Cardiac septum (tissue), 1 donor: ENCODE results near the gene DPYSL4. TPM values are rescaled to one million over a fixed set of nuclear protein-coding genes. Genes with fewer than 3 reads are reported as not detected.
"Not testable (repeated sequence)": the region's sequence is repeated elsewhere in the genome, so short reads cannot be mapped to it uniquely, and the experiment has no call there.

Experiments
- DNase-seq: peaks from one replicate; pipeline ENCODE4 v3.0.0-alpha.2; 2020; ENCODE audit warnings: low spot score
- intact Hi-C: fragments of 100-400 bp; cut with DNase I; formaldehyde crosslinking; loops from one replicate; pipeline ENCODE4 v1.14.0; 2022
- total RNA-seq: library from RNA; stranded (reverse); fragmentation: NEBNext Ultra II Directional; extraction: Animal tissue kit (Norgen Biotek cat#: 25700); gene quantifications from one replicate; pipeline ENCODE4 v1.2.1, GENCODE V29; 2021
- donor health status: DM: no; HTN: no; CAD: no.

DPYSL4 gene
- total RNA-seq, 1 donor from 2014 or later, result 55.4 TPM

DNA sequence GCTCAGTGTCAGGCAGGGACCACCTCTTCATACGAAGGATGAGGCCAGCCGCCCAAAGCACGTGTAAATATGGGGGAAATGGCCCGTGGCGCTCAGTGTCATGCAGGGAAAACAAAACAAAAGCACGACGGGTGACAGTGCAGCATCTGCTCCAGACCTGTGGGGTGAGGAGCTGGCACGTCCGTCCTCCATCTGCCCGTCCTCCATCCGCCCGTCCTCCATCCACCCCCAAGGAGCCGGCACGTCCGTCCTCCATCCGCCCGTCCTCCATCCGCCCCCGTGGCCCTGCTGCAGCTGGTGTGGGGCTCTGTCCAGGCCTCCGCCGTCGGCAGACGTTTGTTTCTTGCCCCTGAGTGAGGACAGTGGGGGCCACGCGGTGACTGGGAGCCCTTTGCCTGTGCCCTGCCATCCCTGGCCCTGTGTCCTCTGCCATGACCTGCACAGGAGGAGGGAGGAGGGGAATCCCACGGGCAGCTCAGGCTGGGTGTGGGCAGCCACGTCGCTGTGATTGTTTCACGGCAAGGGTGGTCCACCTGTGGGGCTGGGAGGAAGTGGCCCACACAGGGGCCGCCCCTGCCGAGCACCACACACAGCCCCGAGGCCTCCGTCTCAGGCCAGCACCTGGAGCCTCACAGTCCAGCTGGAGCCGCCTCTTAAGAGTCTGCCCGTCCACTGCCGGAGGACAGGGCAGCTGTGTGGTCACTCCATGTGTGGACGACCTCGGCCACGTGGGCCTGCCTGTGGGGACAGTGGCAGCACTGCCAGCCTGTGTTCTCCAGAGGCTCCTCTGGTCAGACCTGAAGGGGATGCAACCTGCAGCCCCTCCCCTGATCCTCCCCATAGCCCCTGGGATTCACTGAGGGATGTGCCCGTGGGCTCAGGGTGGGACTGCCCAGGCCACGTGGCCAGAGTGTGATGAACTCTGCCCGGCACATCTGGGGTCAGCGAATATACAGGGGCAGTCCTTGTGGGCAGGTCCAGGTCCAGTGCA, 38.2 kb upstream of the DPYSL4 start:
- intact Hi-C loops, result no loop called here
- peak; percentile 56 for DNase-seq

DNA sequence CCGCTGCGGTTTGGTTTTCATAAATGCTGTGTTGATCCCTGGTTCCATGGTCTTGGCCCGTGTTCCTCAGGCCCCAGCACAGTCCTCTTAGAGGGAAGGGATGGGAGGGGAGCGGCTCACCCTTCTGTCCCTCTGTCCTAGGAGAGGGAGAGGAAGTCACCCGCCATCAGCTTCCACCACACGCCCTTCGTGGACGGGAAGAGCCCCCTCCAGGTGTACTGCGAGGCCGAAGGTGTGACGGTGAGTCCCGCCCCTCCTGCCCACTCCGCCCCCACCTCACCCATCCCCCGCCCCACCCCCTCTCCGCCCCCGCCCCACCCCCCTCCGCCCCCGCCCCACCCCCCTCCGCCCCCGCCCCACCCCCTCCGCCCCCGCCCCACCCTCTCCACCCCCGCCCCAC, 37.5 kb upstream of the DPYSL4 start:
- intact Hi-C loops, result no loop called here
- DNase-seq, result peak; percentile 67

DNA sequence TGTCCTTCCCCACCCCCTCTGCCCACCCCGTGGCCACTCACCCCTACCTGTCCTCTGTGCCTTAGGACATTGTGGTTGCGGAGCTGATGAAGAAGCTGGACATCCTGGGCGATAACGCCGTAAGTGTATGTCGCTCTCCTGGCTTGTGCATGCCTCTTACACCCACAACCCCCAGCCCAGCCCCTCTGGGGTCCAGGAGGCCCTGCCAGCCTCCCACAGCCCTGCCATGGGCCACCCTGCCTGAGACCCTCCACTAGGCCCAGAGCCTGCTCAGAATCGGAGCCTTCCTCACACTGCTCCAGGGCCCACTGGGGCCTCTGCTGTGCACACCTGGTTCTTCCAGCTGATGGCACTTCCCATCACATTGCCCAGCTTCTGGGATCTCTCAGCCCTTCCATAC, 36.8 kb upstream of the DPYSL4 start:
- intact Hi-C loops, result no loop called here
- DNase-seq, result no peak

DNA sequence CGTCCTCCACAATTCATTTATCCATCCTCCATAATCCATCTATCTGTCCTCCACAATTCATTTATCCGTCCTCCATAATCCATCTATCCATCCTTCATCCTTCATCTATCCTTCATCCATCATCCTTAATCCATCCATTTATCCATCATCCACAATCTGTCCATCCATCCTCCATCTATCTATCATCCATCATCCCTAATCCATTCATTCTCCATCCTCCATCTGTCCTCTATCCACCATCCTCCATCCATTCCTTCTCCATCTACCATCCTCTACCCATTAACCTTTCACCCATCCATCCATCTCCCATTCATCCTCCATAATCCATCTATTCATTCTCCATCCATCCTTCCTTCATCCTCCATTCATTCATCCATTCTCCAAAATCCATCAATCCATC, 36.0 kb upstream of the DPYSL4 start:
- intact Hi-C loops, result no loop called here
- no peak for DNase-seq

DNA sequence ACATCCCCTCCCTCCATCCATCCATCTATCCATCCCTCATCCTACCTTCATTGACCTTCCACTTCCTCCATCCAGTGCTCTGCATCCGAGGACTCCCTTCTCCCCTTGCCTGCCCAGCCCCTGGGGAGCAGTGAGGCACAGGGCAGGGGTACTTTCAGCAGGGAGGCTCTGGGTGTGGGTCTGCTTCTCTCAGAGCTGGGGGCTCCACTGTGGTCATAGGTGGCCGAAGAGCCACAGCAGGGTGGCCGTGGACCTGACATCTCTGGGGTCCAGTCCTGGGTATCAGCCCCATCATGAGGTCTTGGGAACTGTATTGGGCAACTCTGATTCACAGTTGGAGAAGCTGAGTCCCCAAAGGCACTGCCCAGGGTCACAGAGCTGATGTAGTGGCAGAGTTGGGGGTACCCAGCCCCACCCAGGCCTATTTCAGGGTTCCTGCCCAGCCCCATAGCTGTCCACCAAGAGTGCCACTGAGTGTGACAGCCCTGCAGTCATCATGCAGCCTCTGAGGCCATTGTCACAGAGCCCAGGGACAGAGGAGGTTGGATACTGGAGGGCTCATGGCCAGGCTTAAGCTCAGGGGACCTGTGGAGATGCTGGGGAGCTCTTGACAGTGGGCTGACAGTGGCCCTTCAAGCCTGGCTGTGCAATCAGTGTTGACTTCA, 35.3 kb upstream of the DPYSL4 start:
- peak; percentile 63 for DNase-seq
- intact Hi-C loops, result no loop called here

DNA sequence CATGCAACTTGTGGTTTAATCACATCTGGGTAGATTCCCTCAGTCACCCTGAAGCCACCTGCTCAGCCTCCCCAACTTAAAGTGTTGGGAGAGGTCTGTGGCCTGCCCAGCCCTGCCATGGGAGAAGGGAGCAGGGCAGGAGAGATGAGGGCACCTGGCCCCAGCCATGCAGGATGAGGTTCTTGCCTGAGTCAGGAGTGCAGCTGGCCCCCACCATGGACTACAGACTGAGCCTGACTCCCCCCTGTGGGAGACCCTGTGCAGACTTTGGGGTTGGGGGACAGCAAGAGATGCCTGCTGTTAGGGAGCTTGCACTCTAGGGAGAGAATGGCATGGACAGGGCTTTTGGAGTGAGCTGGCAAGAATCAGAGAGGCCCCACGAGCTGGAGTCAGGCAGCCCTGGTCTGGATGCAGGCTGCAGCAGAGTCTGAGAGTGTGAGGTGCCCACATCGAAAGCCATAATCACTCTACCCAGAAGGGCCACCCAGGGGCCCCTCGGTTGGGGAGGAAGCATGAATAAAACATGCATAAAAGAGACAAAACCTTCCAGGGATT, 34.7 kb upstream of the DPYSL4 start:
- DNase-seq, result peak; percentile 59
- intact Hi-C loops, result no loop called here

DNA sequence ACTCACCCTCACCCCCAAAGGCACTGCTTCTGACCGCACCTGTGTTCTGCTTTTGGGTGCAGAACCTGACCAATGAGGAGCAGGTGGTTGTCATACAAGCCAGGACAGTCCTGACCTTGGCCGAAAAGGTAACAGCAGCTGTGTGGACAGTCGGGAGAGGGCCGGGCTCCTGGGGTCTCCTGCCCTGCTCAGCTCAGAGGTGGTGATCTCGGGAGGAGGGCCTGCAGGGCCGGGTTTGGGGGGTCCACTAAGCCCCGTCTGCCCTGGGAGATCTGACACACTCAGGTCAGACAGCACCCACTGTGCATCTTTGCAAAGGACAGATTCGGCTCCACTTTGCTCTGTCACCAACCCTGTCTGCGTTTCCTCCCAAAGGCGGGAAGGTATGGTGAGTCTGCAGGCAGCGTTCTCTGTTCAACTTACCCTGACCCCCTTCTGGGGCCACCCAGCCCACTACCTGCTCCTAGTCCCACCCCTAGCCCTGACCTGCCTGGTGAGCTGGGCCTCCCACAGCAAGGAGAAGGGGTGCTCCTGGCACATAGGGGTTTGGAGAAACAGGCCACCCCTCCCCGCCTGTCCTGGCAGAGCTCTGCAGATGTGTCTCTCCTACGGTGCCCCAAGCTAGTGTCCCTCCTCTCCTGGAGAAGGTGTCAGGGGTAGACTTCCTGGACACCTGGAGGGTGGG, 33.7 kb upstream of the DPYSL4 start:
- DNase-seq, result peak; percentile 68
- intact Hi-C loops, result no loop called here

DNA sequence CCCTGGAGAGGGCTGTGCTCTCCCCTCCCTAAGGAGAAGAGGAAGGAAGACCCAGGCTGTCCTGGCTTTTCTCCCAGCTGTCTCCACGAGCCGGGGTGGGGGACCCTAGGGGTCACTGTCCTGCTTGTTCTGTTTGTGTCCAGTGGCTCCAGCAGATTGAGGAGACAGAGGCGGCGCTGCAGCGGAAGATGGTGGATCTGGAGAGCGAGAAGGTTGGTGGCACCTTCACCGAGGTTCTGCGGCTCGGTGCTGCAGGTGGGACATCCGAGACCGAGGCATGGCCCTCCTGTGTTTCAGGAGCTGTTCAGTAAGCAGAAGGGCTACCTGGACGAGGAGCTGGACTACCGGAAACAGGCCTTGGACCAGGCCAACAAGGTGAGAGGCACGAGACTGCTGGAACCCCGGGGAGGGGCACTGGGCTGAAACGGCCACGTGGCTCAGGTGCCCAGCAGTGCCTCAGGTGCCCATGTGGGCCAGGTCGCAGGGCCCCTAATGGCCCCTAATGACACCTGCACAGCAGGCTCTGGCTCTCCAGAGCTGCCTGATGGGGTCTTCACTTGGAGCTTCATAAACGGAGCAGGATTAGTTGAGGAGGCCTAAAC, 33.0 kb upstream of the DPYSL4 start:
- intact Hi-C loops, result no loop called here
- DNase-seq, result no peak

DNA sequence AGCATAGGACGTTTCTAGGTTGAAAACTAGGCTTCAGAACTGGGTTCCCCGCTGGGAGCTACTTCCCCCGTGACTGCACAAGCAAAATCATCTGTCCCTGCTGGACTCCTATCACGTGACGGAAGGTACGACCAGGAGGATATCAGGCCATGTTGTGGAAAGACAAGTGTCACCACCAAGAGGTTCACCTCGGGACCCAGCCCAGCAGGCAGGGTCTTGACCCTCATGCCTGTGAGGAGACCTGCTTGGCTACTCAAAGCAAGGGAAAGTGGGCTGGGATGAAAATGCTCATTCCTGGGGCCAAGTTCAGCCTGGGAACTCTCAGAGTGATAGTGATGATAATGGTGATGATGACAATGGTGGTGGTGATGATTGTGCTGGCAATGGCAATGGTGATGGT, 32.3 kb upstream of the DPYSL4 start:
- DNase-seq, result no peak
- intact Hi-C loops, result no loop called here

DNA sequence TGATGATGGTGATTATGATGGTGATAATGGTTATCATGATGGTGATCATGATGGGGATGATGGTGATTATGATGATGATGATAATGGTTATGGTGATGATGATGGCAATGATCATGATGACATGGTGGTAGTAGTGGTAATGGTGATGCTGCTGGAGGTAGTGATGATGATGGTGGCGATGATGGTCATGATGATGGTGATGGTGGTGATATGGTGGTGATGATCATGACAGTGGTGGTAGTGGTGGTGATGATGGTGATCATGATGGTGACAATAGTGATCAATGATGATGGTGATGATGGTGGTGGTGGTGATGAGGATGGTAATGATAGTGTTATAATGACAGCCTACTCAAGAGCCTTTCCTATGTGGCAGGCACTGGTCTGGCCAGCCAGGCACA, 31.8 kb upstream of the DPYSL4 start:
- intact Hi-C loops, result no loop called here
- DNase-seq, result no peak

DNA sequence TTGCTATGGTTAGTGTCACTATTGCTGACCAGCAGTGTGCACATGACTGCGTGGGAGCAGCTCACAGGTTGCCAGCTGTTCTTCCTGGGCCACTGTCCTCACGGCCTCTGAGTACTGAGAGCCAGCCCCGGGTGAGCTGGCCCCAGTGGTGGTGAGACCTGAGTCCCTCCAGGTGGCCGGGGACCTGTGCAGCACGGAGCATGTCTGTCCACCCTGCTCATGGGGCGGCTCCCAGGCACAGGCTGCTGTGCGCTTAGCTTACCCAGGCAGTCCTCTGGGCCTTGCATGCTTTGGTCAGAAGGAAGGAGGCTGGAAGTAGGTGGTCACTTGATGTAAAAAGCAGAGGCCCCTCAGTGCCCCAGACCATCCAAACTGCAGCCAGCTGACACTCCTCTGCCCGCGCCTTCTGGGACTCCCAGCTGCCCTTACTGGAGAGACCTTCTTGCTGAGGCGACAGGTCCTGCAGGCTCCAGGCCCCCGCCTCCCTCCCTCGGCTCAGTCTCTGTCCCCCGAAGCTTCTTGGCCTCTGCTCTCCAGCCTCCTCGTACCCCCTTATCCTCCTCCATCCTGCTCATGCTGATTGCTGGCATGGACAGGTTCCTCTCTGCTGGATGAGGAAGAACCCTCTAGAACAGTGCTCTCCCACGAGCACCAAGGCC, 30.9 kb upstream of the DPYSL4 start:
- DNase-seq, result no peak
- intact Hi-C loops, result no loop called here

DNA sequence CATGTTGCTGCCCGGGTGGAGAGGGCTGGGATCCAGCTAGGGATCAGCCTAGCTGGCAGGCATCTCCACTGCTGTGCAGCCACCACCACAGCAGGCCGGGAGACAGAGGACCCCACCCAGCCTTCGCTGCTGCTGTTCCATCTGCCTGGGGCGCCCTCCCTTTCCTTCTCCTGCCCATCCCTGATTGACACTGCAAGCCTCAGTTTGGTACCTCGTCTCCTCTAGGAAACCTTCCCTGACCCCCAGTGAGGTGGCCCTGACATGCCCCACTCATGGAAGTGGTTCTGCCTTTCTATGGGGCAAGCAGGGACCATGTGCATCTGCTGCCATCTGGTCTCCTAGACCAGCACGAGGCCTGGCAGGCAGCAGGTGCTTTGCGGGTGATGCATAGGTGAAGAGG, 30.4 kb upstream of the DPYSL4 start:
- no peak for DNase-seq
- intact Hi-C loops, result no loop called here

DNA sequence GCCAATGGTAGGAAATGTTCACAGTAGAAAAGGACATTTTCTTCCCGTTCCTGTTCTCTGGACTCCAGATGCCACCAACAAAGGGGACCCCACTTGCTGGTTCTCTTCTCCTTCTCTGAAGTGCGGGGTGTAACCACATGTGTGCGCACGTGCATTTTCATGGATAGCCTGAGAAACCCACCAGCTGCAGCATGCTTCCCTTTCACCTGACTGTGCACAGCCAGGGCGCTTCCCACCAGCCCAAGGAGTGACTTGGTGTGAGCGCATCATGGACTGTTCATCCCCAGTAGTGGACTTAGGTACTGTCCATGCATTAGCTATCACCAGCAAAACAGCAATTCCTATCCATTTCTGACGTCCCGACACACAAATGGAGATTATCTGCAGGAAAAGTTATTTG, 29.6 kb upstream of the DPYSL4 start:
- no peak for DNase-seq
- intact Hi-C loops, result no loop called here

DNA sequence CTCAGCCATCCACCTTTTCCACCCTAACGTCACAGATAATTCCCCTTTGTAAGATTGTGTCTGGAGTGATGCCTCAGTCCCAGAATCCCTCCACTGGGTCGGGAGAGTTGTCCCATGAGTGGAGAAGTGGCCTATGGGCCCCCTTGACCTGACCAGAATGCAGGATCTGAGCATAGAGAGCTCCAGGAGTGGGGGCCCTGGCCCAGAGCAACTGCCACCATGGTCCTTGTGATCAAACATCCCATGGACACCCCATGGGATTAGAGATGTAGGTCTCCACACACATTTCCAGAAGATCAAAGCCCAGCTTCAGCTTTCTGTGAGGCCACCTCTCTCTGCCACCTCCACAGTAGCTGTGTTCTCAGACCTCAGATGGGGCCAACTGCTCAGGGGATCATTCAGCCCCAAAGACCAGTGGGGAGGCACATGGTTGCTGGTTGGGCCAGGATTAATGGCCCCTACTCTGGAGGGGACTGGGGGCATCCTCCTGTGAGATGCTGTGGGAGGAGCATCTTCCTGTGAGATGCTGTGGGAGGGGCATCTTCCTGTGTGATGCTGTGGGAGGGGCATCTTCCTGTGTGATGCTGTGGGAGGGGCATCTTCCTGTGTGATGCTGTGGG, 28.5 kb upstream of the DPYSL4 start:
- intact Hi-C loops, result no loop called here
- DNase-seq, result no peak

DNA sequence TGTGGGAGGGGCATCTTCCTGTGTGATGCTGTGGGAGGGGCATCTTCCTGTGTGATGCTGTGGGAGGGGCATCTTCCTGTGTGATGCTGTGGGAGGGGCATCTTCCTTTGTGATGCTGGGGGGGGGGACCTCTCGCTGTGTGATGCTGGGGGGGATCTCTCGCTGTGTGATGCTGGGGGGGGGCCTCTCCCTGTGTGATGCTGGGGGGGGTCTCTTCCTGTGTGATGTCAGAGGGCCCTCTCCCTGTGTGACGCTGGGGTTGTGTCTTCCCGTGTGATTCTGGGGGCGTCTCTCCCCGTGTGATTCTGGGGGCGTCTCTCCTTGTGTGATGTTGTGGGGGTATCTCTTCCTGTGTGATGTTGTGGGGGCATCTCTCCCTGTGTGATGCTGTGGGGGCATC, 27.9 kb upstream of the DPYSL4 start:
- no peak for DNase-seq

DNA sequence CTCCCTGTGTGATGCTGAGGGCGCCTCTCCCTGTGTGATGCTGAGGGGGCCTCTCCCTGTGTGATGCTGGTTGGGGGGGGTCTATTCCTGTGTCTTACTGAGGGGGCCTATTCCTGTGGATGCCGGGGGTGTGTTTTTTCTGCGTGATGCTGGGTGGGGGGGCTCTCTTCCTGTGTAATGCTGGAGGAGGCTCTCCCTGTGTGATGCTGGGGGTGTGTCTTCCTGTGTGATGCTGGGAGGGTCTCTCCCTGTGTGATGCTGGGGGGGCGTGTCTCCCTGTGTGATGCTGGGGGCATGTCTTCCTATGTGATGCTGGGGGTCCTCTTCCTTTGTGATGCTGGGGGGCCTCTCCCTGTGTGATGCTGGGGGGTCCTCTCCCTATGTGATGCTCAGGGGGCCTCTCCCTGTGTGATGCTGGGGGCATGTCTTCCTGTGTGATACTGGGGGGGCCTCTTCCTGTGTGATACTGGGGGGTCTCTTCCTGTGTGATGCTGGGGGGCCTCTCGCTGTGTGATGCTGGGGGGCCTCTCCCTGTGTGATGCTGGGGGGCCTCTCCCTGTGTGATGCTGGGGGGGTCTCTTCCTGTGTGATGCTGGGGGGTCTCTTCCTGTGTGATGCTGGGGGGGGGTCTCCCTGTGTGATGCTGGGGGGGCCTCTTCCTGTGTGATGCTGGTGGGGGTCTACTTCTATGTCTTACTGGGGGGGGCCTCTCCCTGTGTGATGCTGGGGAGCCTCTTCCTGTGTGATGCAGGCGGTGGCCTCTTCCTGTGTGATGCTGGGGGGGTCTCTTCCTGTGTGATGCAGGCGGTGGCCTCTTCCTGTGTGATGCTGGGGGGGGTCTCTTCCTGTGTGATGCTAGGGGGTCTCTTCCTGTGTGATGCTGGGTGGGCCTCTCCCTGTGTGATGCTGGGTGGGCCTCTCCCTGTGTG, 27.2 kb upstream of the DPYSL4 start:
- DNase-seq, intact Hi-C loops: not testable (repeated sequence)

More for the DNA sequence above, 27.9 kb upstream of the DPYSL4 start:
- intact Hi-C loops, result no loop called here

DNA sequence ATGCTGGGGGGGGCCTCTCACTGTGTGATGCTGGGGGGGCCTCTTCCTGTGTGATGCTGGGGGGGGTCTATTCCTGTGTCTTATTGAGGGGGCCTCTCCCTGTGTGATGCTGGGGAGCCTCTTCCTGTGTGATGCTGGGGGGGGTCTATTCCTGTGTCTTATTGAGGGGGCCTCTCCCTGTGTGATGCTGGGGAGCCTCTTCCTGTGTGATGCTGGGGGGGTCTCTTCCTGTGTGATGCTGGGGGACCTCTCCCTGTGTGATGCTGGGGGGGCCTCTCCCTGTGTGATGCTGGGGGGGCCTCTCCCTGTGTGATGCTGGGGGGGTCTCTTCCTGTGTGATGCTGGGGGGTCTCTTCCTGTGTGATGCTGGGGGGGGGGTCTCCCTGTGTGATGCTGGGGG, 26.5 kb upstream of the DPYSL4 start:
- DNase-seq, intact Hi-C loops: not testable (repeated sequence)
